Measurements from ENCODE around the gene NUP214.
"Not testable (repeated sequence)": the region's sequence is repeated elsewhere in the genome, so short reads cannot be mapped to it uniquely, and the experiment has no call there.

Gene NUP214

GRCh38 chr9:131146186-131146585 lies 20.8 kb downstream of the NUP214 start:
- no peak overlapping the region for H3K4me3 ChIP-seq
- H3K27ac ChIP-seq, result no peak overlapping the region

- H3K27ac ChIP-seq, result no peak overlapping the region
- no peak overlapping the region for H3K4me3 ChIP-seq
Observed at GRCh38 chr9:131148276-131148675, 22.9 kb downstream of the NUP214 start.

- Histone ChIP-seq H3K4me3 (no peak overlapping the region), H3K27ac (no peak overlapping the region)
Observed at GRCh38 chr9:131148966-131149687, 23.7 kb downstream of the NUP214 start.

GRCh38 chr9:131149688-131150053 lies 24.3 kb downstream of the NUP214 start:
- Histone ChIP-seq H3K27ac (no peak overlapping the region), H3K4me3 (no peak overlapping the region)

- Histone ChIP-seq H3K4me3 (no peak overlapping the region), H3K27ac (no peak overlapping the region)
Observed at GRCh38 chr9:131153595-131153994, 28.2 kb downstream of the NUP214 start.

GRCh38 chr9:131158673-131159072 lies 33.3 kb downstream of the NUP214 start:
- H3K27ac ChIP-seq, H3K4me3 ChIP-seq: not testable (repeated sequence)

GRCh38 chr9:131160416-131161112 lies 35.2 kb downstream of the NUP214 start:
- H3K4me3 ChIP-seq, result no peak overlapping the region
- H3K27ac ChIP-seq, result no peak overlapping the region

- H3K4me3 ChIP-seq, result no peak overlapping the region
Observed at GRCh38 chr9:131161585-131161984, 36.2 kb downstream of the NUP214 start.

GRCh38 chr9:131162886-131163285 lies 37.5 kb downstream of the NUP214 start:
- Histone ChIP-seq H3K4me3 (no peak overlapping the region), H3K27ac (no peak overlapping the region)

More at GRCh38 chr9:131161585-131161984, 36.2 kb downstream of the NUP214 start:
- H3K27ac ChIP-seq, result no peak overlapping the region

- H3K4me3 ChIP-seq, result no peak overlapping the region
Observed at GRCh38 chr9:131165523-131165922, 40.1 kb downstream of the NUP214 start.

GRCh38 chr9:131167146-131167692 lies 41.8 kb downstream of the NUP214 start:
- H3K4me3 ChIP-seq, result no peak overlapping the region

More at GRCh38 chr9:131165523-131165922, 40.1 kb downstream of the NUP214 start:
- no peak overlapping the region for H3K27ac ChIP-seq

GRCh38 chr9:131167936-131168335 lies 42.5 kb downstream of the NUP214 start:
- no peak overlapping the region for H3K4me3 ChIP-seq
- H3K27ac ChIP-seq, result no peak overlapping the region

More at GRCh38 chr9:131167146-131167692, 41.8 kb downstream of the NUP214 start:
- no peak overlapping the region for H3K27ac ChIP-seq

- H3K4me3 ChIP-seq, result no peak overlapping the region
Observed at GRCh38 chr9:131169563-131170240, 44.3 kb downstream of the NUP214 start.

GRCh38 chr9:131173995-131174394 lies 48.6 kb downstream of the NUP214 start:
- Histone ChIP-seq H3K27ac (no peak overlapping the region), H3K4me3 (no peak overlapping the region)

More at GRCh38 chr9:131169563-131170240, 44.3 kb downstream of the NUP214 start:
- H3K27ac ChIP-seq, result no peak overlapping the region

- H3K27ac ChIP-seq, result no peak overlapping the region
- H3K4me3 ChIP-seq, result no peak overlapping the region
Observed at GRCh38 chr9:131174681-131175239, 49.4 kb downstream of the NUP214 start.

GRCh38 chr9:131177898-131178297 lies 52.5 kb downstream of the NUP214 start:
- no peak overlapping the region for H3K4me3 ChIP-seq
- H3K27ac ChIP-seq, result no peak overlapping the region

GRCh38 chr9:131178382-131178781 lies 53.0 kb downstream of the NUP214 start:
- Histone ChIP-seq H3K27ac (peak overlapping the region in 3 of 21 experiments; percentile 30 to 84 (median 61)), H3K4me3 (no peak overlapping the region)

- Histone ChIP-seq H3K27ac (peak overlapping the region in 8 of 21 experiments; percentile 18 to 84 (median 48)), H3K4me3 (no peak overlapping the region)
Observed at GRCh38 chr9:131178926-131179325, 53.5 kb downstream of the NUP214 start.

GRCh38 chr9:131179561-131180219 lies 54.3 kb downstream of the NUP214 start:
- peak overlapping the region in 7 of 21 experiments; percentile 29 to 84 (median 39) for H3K27ac ChIP-seq
- H3K4me3 ChIP-seq, result no peak overlapping the region

Data from skin epidermis (tissue), 12 donors.